HG02763 (cell line): ENCODE data around the gene ALK.

Experiments used
- ATAC-seq: cut with Tn5 transposase; IDR thresholded peaks from one replicate; pipeline ENCODE4 v1.9.1; 2021; ENCODE audit warnings: mild to moderate bottlenecking, moderate library complexity; ENCODE audit not compliant: unreplicated experiment

The ALK gene

GRCh38 chr2:29388071-29388470 lies 533.3 kb downstream of the ALK start:
- ATAC-seq, result no peak

- ATAC-seq, result no peak
These were observed 538.9 kb downstream of the ALK start for GRCh38 chr2:29382486-29382885.

GRCh38 chr2:29377788-29378187 lies 543.6 kb downstream of the ALK start:
- ATAC-seq, result no peak

- ATAC-seq, result no peak
These were observed 544.8 kb downstream of the ALK start for GRCh38 chr2:29376541-29376940.

GRCh38 chr2:29375843-29376242 lies 545.5 kb downstream of the ALK start:
- no peak for ATAC-seq

GRCh38 chr2:29374823-29375222 lies 546.6 kb downstream of the ALK start:
- ATAC-seq, result no peak

- no peak for ATAC-seq
These were observed 547.5 kb downstream of the ALK start for GRCh38 chr2:29373870-29374269.

GRCh38 chr2:29372185-29372584 lies 549.2 kb downstream of the ALK start:
- ATAC-seq, result no peak

- ATAC-seq, result no peak
These were observed 550.7 kb downstream of the ALK start for GRCh38 chr2:29370581-29371125.

- no peak for ATAC-seq
These were observed 551.2 kb downstream of the ALK start for GRCh38 chr2:29370173-29370572.

GRCh38 chr2:29368659-29369040 lies 552.7 kb downstream of the ALK start:
- ATAC-seq, result no peak

- ATAC-seq, result no peak
These were observed 553.3 kb downstream of the ALK start for GRCh38 chr2:29367986-29368658.

GRCh38 chr2:29363111-29363510 lies 558.3 kb downstream of the ALK start:
- no peak for ATAC-seq

GRCh38 chr2:29361231-29361630 lies 560.2 kb downstream of the ALK start:
- ATAC-seq, result no peak

GRCh38 chr2:29360016-29360784 lies 561.2 kb downstream of the ALK start:
- no peak for ATAC-seq

- ATAC-seq, result no peak
These were observed 567.9 kb downstream of the ALK start for GRCh38 chr2:29353403-29353991.

GRCh38 chr2:29351916-29352591 lies 569.3 kb downstream of the ALK start:
- ATAC-seq, result no peak

GRCh38 chr2:29351248-29351647 lies 570.1 kb downstream of the ALK start:
- no peak for ATAC-seq

GRCh38 chr2:29349316-29350030 lies 571.9 kb downstream of the ALK start:
- no peak for ATAC-seq

GRCh38 chr2:29347774-29348461 lies 573.5 kb downstream of the ALK start:
- no peak for ATAC-seq
